Measurements from ENCODE around the gene MAST4.
"Not testable (repeated sequence)": the region's sequence is repeated elsewhere in the genome, so short reads cannot be mapped to it uniquely, and the experiment has no call there.

MAST4 gene

GRCh38 chr5:67090040-67090439 lies 493.8 kb downstream of the MAST4 start:
- no peak for DNase-seq (ENCODE audit: low spot score)

- no peak for DNase-seq (ENCODE audit: low spot score)
Observed at GRCh38 chr5:67090593-67090992, 494.4 kb downstream of the MAST4 start.

- DNase-seq (ENCODE audit: low spot score): no peak
Observed at GRCh38 chr5:67092535-67092934, 496.3 kb downstream of the MAST4 start.

GRCh38 chr5:67093279-67093678 lies 497.1 kb downstream of the MAST4 start:
- DNase-seq (ENCODE audit: low spot score): no peak

GRCh38 chr5:67094476-67095300 lies 498.5 kb downstream of the MAST4 start:
- no peak for DNase-seq (ENCODE audit: low spot score)

- no peak for DNase-seq (ENCODE audit: low spot score)
Observed at GRCh38 chr5:67095346-67096171, 499.4 kb downstream of the MAST4 start.

- DNase-seq (ENCODE audit: low spot score): no peak
Observed at GRCh38 chr5:67098656-67099055, 502.5 kb downstream of the MAST4 start.

GRCh38 chr5:67100301-67100700 lies 504.1 kb downstream of the MAST4 start:
- no peak for DNase-seq (ENCODE audit: low spot score)

GRCh38 chr5:67102708-67103107 lies 506.5 kb downstream of the MAST4 start:
- no peak for DNase-seq (ENCODE audit: low spot score)

GRCh38 chr5:67104859-67105258 lies 508.7 kb downstream of the MAST4 start:
- no peak for DNase-seq (ENCODE audit: low spot score)

GRCh38 chr5:67105270-67105669 lies 509.1 kb downstream of the MAST4 start:
- no peak for DNase-seq (ENCODE audit: low spot score)

- no peak for DNase-seq (ENCODE audit: low spot score)
Observed at GRCh38 chr5:67106626-67107342, 510.6 kb downstream of the MAST4 start.

GRCh38 chr5:67111779-67112178 lies 515.6 kb downstream of the MAST4 start:
- DNase-seq (ENCODE audit: low spot score): no peak

GRCh38 chr5:67115246-67115645 lies 519.1 kb downstream of the MAST4 start:
- DNase-seq (ENCODE audit: low spot score): no peak

- no peak for DNase-seq (ENCODE audit: low spot score)
Observed at GRCh38 chr5:67115817-67116216, 519.6 kb downstream of the MAST4 start.

- DNase-seq (ENCODE audit: low spot score): no peak
Observed at GRCh38 chr5:67118050-67118620, 521.9 kb downstream of the MAST4 start.

GRCh38 chr5:67119010-67119409 lies 522.8 kb downstream of the MAST4 start:
- no peak for DNase-seq (ENCODE audit: low spot score)

- DNase-seq (ENCODE audit: low spot score): no peak
Observed at GRCh38 chr5:67120032-67120431, 523.8 kb downstream of the MAST4 start.

GRCh38 chr5:67123819-67124218 lies 527.6 kb downstream of the MAST4 start:
- no peak for DNase-seq (ENCODE audit: low spot score)

GRCh38 chr5:67124556-67124955 lies 528.4 kb downstream of the MAST4 start:
- DNase-seq (ENCODE audit: low spot score): no peak

- DNase-seq (ENCODE audit: low spot score): not testable (repeated sequence)
Observed at GRCh38 chr5:67127347-67127895, 531.2 kb downstream of the MAST4 start.

- DNase-seq (ENCODE audit: low spot score): no peak
Observed at GRCh38 chr5:67129768-67130167, 533.6 kb downstream of the MAST4 start.

Measured in NAMALWA (cell line).